NOMO-1 treated with dmso at 0.1 percent for 144 hours (cell line): ENCODE measurements around the gene ITGB7.

Experiments used
- DNase-seq: peaks from one replicate; lab custom pipeline; 2025; ENCODE audit not compliant: unreplicated experiment; lab: John Stamatoyannopoulos, UW

ITGB7 gene

DNA sequence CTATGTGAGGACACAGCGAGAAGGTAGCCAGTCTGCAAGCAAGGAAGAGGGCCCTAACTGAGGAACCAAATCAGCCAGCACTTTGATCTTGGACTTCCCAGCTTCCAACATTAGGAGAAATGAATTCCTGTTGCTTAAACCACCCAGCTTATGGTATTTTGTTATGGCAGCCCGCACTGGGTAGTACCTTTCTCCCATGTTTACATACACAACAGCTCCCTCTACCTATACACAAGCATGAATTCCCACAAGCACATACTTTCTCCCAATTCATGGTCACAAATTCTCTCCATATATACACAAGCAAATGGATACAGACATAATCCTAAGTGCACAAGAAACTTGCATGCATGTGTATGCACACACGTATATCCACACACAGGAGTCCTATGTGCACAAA, 7.4 kb downstream of the ITGB7 start:
- DNase-seq, result no peak

DNA sequence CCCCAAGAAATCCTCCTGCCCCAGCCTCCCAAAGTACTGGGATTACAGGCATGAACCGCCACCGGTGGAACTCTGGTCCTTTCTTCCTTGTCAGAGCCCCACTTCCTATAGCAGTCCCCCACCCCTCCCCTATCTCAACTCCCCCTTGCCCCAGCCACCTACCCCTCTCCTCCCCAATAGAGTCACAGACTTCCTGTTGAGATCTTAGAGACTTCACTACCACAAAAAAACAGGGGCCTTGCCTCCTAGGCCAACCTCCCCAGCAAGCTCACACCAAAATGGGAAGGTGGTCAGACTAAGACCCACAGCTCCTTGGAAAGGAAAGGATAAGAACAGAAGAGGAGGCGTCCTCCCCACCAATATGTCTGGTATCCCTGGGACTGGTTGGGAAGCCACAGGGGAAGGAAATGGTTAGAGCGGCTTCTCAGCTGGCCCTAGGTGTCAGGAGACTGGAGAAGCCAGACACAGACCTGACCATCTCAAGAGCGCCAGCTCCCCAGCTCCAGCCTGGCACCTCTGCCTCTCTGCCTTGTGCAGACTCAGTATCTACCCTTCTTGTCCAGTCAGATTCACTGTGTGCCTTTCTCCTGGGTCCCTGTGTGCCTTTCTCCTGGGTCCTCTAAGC, 8.5 kb downstream of the ITGB7 start:
- DNase-seq, result no peak

DNA sequence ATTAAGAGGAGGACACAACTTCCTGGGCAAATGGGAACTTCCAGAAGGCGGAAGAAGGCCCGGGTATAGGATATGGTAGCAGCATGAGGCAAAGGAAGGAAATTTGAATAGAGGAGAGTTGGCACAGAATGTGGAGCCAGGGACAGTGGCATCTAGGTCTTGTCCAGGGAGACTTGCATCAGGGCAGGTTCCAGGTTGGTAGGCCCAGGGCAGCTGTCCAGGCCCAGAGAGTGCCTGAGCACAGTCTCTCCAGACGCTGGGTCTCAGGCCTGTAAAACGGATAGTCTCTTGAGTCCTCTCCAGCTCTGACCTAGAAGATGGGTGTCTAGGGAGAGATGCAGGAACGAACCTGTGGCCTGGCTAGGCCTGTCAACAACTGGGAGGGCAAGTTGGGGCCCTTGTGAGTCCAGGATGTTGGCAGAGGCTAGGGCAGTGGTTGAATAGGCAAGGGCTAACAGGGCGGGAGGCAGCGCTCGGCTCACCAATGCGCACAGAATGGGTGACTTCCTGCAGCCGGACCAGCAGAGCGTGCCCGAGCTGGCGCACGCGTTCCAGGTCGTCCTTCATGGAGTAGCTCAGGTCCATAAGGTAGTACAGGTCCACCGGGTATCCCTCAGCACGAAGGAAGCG, 9.9 kb downstream of the ITGB7 start:
- DNase-seq, result no peak

DNA sequence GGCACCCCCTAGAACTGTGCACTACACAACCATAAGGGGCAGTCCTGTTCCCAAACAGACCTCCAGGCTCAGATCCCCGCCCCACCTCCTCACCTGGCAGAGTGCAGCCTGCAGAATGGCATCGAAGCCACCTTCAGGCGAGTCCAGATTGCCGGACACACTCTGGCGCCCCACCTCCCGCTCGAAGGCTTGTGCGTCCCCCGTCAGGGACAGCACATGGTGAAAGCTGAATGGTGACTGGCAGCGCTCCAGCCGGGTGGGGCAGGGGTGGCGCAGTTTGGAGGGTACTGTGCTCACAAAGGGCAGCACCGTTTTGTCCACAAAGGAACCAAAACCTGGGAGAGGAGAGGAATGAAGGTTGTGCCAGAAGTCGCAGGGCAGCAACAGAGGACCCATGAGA, 10.6 kb downstream of the ITGB7 start:
- DNase-seq, result no peak

DNA sequence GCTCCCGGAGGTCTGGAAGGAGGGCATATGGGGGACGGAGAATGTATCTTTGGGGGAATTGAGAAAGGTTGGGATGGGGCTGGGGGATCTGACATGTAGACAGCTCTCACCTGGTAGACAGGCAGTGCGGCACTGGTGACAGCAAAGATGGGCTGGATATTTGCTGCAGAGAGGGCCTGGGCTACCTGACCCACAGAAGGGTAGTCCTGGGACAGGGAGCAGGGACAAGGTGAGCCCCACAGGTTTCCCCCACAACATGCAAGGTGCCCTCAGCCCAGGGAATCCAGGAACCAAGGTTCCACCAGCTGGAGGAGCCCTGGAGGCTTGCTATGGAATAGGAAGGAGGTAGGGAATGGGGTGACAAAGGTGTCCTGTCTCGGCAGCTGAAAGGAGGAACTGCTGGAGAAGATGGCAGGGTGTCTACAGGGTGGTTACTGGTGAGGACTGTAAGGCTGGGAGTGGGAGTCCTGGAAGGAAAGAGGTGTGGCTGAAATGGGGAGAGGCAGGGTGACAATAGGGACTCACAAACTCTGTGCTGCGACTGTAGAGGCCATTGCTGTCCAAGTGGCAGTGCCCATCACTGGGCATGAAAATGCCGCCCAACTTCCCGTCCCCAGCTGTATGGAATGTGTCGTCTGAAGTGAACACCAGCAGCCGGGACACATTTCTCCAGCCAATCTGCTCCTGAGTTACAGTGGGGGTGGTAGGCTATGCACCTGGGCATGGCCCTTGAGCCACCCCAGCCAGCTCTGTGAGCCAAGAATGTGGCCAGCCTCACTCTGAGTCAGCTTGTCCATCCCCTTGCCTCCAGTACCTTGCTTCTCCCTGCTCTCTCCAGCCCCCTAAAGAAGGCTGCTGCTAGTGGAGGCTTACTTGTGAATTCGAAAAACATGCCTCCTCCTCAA, 11.3 kb downstream of the ITGB7 start:
- no peak for DNase-seq

DNA sequence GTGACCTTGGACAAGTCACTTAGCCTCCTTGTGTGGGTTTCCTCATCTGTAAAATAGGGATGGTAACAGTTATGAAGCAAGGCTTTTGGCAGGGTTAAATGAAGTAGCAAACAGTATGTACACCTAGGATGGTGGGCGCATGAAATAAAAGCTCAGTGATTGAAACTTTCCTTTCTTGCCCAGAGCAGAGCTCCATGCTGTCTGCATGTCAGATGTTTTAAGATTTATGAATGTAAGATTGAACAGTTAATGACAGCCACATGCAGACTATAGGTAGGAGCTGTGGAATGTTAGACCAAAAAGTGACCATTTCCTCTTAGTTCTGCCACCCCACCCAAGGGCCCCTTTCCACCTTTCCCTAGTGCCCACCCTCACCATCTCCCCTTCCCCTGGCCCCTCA, 12.1 kb downstream of the ITGB7 start:
- no peak for DNase-seq

DNA sequence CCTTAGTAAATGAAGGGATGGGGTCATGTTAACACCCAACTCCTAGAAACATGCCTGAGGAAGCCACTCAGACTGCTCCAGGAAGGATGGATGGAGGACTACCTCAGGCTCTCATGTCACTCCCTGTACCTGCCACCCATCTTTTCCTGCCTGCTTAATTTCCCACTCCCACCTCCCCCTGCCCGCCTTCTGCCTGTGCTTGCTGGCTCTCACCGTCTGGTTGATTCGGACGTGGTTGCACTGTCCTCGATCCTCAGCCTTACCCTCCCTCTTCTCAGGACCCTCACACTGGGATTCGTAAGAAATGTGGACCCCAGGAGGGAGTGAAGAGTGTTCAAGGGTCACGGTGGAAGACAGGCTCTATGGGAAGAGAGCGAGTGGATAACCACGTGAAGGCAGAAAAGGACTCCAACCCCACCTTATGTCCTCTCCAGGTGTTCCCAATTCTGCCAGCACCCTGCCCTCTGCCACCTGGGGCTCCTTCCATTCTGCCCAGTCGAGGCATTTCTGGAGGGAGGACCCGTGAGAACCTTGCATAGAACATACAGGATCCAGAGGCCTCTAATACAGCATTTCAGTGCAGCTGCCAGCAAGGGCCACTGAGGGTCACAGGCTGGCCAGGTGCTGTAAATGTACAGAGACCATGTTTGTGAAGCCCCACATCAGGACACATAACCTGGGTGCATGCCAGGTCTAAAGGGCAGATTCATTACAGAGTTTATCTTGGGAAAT, 12.9 kb downstream of the ITGB7 start:
- no peak for DNase-seq

DNA sequence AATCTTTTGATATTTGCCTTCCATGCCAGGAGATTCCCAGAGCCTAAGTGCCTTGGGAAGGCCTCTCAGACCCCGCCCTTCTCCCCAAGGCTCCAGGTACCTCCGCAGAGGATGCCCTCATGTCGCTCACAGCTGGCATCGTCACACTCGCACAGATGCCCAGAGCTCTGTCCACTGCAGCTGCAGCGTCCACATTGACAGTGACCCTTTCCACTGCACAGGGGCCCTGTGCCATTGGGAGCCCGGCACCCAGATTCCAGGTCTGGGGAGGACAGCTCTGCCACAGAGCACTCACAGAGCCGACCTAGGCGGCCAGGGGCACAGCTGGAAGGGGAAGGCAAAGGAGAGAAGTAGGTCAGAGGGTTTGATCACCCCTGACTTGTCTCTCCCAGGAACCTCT, 14.0 kb downstream of the ITGB7 start:
- DNase-seq, result no peak

DNA sequence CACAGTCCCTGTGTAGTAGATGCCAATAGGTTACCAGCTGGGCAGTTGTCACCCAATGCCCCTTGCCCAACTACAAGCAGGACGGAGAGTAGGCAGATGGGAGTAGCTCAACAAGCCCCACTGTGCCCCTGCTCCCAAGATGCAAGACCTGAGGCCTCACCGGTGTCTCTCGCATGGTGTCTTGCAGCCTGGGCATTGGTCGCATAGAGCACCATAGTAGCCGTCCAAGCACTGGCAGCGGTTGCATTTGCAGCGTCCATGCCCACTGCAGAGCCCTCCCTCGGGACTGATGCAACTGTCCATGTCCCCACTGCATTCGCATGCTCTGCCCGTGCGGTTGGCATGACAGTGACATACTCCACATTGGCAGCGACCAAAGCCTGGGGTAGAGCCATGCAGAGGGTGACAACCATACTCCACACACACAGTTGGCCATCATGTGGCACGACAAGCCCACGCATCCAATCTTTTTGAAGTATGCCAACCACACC, 14.5 kb downstream of the ITGB7 start:
- DNase-seq, result no peak

DNA sequence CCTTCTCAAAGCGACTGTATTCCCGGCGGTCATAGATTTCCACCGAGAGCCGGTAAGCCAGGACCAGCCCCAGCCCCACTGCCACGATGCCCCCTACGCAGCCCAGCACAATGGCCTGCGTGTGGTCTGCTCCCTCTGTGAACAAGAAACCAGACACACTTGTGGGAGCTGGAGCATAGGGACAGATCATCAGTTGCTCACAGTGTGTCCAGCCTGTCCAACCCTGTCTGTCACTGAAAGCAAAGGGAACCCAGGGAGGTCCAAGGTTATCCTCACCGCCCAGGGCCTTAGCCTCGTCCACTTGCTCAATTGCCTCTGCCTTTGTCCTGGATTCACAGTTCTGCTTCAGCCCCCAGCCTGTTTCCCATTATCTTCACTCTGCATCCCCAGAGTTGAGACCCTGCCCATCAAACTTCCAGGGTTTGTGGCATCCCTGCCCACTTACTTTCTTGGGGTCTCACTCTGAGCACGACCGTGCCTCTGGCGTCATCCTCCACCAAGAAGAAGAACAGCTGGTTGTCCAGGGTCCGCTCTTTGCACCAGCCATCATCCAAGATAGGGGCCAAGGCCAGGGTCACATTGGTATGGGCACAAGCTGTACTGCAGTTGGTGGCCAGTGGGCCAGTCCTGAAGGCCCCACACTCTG, 15.0 kb downstream of the ITGB7 start:
- no peak for DNase-seq

DNA sequence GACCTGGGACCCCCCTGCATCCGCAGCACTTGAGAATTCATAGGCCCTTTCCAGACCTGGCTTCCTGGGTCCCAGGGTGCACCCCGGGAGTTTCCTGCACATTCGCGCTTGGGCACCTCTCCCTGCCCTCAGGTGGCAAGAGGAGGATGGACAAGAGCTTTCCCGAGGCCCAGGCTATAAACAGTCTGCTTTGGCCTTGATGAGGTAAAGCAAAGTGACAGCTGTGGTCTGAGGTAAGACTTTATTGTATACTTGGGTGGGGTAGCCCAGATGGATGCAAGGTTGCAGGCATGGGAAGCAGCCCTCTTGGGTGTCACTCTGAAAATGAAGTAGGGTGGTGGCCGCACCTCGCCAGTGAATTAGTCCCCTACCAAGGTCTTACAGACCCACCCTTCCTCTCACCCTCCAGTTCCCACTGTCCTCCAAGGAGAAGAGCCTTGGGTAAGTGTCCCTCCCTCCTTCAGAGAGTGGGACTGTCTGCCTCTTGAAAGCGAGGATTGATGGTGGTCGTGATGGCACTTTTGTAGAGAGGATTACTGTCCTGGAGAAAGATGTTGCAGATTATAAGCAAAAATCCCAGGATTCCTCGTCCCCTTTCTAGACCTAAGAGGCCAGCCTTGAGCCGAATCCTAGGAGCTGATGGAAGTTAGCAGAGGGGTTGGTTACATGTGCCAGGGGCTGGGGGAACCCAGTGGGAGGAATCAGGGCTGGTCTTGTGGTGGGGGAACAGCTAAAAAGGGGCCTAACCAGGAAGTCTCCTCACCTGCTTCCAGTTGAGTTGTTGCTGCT, 15.8 kb downstream of the ITGB7 start:
- no peak for DNase-seq

DNA sequence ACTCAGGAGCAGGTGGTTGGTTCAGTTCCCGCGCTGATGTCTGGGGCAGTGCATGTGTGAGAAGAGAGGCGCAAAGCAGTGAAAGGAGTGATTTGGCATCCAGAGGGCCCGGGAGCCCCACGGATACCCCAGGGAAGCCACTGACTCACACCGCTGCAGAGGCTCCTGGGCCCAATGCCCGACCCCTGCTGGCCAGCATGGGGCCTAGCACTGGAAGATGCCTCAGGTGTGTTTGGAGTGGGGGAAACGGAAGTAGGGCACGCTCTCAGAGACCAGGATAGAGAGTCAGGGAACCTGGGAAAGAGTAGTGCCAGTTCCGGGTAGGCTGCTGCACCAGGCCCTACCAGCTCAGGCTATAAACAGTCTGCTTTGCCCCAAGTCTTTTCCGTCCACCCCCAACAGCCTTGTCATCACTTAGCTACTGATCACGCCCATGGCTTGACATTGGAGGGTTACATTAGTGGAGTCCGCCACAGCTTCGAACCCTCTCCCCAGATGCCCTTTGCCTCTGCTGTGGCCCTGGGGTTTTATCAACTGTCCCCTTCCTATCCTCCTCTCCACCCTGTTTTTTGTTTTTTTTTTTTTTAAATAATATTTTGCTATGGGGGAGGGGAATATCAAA, 16.8 kb downstream of the ITGB7 start:
- no peak for DNase-seq

DNA sequence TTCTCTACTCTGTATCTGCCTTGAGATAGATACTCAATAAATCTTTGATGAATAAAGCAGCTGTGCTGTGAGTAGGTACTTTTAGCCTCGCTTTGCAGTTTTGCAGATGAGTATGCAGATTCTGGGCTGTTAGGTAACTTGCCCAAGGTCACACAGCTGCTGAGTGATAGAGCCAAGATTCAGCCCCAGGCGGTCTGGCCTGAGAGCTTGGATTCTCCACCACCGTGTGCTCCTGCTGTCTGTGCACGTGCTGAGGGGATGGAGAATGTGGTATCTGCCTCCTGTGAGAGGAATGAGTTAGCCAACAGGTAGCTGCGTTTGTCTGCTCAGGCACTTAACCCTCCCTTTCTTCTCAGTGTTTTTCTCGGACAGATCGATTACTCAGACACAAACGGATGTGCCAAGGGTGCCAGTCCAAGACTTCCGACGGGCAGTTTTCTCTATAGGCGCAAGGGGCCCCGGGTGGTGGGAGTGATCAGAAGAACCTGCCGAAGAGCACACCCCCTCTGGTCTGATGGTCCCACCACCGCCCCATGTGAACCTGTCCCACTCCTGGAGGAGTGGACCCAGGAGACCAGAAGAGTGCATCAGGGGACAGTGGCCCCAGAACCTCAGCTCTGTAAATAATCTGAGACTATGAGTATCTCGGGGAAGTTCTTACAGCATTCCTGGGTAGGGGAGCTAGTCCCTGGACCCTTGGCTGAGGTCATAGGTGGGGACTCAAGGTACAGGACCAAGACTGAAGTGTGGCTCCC, 19.7 kb downstream of the ITGB7 start:
- no peak for DNase-seq

DNA sequence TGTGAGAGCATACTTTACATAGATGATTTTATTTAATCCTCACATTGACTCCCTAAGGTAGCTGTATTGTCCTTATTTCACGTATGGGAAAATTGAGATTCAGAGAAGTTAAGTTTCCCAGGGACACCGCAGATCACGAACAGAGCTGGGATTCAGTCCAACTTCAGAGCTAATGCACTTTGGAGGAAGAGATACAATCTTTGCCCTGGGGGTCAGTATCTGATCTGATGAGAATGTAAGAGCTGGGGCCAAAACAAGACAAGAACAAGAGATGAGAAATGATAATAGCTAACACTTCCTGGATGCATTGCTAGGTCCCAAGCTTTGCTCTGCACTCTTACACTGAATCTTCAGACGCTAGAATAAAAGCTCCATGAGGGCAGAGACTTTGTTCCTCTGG, 20.3 kb downstream of the ITGB7 start:
- DNase-seq, result no peak

DNA sequence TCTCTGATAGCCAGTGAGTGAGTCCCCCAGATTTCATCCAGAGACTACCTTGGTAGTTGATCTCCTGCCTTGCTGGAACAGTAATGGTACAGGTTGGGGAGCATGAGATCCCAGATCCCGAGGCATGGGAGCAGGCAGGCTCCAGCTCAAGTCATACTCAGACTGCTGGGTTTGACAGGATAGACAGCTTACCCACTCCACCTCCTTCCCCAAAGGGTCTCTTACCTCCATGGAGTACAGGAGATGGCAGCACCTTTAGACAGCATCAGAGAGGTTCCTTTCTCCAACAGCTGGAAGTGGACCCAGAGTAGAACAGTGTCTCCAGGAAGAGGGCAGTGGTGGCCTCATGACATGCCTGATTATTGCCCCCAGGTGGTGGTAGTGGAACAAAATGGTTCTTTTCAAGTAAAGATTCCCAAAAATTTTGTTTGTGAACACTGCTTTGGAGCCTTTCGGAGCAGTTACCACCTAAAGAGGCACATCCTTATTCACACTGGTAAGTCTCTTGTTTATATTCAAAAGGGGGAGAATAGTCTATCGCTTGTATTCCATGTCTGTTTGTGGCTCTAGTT, 21.4 kb downstream of the ITGB7 start:
- no peak for DNase-seq

DNA sequence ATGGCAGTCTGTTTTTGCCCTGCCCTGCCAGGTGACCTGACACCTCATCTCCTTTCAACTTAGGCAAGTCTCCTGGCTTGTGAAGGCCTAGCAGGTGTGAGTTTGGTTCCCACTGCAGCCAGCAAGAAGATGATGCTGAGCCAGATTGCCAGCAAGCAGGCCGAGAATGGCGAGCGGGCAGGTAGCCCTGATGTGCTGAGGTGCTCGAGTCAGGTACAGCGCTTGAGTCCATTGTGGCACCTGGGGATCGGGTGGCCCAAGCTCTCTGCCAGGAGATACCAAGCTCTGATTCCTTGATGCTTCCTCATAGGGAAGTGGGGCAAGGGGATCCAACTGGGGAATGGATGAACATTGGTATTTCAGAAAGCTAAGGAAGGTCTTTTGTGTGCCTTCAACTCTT, 22.2 kb downstream of the ITGB7 start:
- DNase-seq, result no peak

DNA sequence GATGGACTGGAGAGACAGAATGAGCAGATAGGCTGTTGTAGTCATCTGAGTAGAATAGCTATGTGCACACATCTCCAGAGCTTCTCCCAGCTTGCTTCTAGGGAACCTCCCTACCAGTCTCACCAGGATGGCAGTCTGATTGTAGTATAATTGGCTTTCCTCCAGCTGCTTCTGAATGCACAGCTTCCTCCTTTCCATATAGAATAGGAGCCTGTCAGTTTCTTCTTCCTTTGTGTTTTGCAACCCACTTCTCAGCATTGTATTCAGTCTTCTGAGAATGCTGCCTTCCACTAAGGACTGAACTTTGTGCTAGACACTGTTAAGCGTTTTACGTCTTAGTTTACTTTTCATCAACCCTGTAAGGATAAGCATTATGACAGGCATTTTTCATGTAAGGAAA, 24.1 kb downstream of the ITGB7 start:
- DNase-seq, result peak; percentile 12

DNA sequence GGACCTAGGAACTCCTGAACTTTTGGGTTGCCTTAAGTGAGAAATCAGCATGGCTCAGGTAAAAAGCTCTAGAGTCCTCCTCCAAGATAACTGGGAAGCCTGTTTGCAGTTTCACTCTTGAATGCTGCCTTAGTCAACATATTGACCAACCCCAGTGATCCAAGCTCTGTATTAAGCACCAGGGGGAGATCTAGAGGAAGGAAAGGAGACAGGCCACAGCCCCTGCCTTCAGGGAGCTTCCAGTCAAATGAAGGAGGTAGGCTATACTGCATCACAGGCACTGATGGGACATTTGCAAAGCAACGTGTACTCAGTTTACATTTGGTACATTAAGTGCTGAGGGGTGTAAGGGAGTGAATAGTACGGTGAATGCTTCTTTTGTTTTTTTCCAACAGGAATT, 25.1 kb downstream of the ITGB7 start:
- no peak for DNase-seq
